GM19395 (cell line): ENCODE data around the gene ZNF107.

Source experiments
- ATAC-seq: cut with Tn5 transposase; IDR thresholded peaks from one replicate; pipeline ENCODE4 v1.9.1; 2021; ENCODE audit warnings: mild to moderate bottlenecking, moderate library complexity; ENCODE audit not compliant: unreplicated experiment

Gene ZNF107

GRCh38 chr7:64665980-64666662 lies at the start of gene ZNF107:
TSS of gene ZNF107 (plus strand) at chr7:64666133. CDS start at chr7:64666283, 150 bp downstream.
- ATAC-seq, result peak; percentile 98

DNA sequence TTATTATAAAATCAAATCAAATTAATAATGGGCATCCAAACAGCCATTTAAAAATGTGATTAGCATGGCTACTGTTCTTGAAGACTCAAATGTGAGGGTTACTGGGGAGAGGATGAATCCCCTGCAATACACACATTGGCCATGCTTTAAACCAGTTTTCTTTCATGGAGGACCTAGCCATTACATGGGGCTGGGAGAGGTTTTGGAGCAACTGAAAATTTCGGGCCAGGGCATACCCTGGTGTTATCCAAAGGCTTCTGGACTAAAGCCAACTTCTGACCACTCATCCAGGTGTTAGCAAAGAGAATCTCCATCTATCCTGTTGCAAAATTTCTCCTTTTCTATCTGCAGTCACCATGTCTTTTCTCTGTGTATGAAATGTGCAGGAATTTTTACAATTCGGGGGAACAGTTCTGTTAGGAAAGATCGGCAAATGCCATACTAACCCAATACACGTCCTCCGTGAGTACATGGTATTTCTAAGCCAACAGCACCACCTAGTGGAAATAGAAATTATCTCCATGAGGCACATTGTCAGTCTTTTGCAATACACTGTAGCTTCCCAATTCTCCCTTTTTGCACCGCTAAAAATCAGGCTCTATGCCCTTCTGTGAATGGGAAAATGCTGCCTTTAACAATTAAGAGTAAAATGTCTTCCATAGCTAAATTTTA lies 47.0 kb upstream of the ZNF107 start:
- no peak for ATAC-seq

DNA sequence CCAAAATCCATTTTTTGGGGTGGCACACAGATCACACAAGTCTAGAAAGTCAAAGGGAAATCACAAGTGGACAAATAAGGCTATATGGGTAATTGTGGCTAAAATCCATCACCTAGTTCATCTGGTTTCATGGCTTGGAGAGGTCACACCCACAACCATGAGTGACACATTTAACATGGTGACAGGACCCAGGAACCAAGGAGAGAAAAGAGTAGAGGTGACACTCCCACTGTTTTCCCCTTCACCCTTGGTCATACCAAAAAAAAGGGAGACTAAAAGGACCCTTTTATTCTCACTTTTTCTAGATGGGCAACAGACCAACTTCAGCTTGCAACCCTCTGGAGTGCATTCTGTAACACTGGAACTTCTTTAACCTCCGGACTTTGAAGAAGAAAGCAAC lies 46.2 kb upstream of the ZNF107 start:
- ATAC-seq, result no peak

GRCh38 chr7:64621656-64622055 lies 44.3 kb upstream of the ZNF107 start:
- ATAC-seq, result no peak

- ATAC-seq, result no peak
These were observed 40.5 kb upstream of the ZNF107 start for GRCh38 chr7:64625114-64626082.

DNA sequence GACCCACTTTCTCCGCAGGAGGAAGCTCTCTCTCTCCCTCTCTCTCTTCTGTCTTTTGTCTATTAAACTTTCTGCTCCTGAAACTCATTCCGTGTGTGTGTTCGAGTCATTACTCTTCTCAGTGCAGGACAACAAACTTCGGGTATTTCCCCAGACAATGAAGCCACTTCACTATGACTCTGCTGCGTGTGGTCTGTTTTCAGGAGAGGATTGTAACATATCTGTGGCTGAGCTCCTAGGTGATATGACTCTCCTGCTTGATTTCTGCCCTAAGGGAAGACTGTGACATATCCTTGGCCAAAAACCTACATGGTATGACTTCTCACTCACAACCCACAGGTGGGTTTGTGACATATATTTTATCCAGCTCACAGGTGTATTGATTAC lies 39.9 kb upstream of the ZNF107 start:
- ATAC-seq, result no peak

- no peak for ATAC-seq
These were observed 39.4 kb upstream of the ZNF107 start for GRCh38 chr7:64626557-64626956.

DNA sequence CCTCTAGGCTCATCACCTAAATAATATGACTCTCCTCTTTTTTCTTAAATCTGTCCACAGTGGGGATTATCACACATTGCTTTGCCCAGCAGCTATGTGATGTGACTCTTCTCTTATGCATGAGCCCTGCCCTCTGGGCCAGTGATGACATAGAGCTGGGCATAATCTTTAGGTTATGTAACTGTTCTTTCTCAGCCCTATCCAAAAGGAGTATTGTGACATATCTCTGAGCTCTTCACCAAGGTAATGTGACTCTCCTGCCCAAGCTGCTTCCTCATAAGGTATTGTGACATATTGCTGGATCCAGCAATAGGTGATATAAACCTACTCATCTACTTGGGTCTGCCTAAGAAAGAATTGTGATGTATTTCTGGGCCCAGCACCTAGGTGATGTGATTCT lies 37.7 kb upstream of the ZNF107 start:
- ATAC-seq, result no peak

DNA sequence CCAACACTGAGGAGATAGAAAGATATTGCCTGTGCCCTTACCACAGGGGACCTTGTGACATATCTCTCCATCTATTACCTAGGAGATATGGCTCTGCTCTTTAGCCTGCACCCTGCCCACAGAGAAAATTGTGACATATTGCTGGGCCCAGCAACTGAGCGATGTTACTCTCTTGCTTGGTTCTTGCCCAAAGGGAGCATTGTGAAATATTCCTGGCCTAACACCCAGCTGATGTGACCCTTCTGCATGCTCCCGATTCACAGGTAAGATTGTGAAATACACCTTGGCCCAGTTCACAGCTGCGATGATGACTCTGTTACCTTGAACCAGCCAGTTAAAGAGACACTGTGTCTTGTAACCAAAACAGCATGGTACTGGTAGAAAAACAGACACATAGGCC lies 37.2 kb upstream of the ZNF107 start:
- no peak for ATAC-seq

DNA sequence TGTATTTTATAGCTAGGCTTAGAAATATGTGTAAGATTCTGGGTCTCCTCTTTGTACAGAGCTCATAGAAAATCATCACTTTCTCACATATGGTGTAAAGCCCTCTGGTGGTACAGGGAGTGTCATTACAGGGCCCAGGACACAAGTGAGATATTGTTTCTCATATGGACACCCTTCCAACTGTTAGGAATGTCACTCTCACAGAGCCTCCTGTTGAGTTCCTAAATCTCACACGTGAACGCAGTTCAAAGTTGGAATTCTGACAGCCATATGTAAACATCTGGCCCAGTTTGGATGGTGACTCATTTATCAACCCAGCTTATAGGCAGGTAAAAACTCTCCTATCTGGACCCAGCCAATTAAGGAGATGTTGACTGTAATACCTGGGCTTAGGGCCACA lies 35.4 kb upstream of the ZNF107 start:
- ATAC-seq, result no peak

DNA sequence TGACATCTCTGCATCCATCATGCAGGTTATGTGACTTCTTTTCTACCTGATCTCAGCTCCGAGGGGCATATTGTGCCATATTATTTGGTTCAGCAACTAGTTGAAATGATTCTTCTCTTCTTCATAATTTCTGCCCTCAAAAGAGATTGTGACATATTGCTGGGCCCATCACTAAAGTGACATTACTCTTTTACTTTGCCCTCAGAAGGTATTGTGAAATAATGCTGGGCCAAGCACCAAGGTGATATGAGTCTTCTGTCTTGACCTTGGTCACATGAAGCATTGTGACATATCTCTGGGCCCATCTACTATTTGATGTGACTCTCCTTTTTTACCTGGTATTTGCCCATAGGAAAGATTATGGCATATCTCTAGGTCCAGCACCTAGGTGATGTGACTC lies 33.9 kb upstream of the ZNF107 start:
- no peak for ATAC-seq

DNA sequence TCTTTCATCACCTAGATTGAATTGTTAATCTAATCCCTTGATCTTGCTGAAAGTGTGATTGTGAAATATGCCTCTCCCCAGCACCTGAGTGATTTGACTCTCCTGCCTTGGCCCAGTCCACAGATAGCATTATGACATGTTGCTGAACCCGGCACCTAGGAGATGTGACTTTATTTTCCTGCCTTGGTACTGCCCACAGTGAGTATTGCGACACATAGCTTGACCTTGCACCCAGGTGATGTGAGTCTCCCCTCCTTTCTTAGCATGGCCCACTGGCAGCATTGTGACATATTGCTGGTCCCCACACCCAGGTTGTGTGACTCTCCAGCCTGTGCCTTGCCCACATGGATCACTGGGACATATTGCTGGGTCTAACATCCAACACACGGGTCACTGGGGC lies 32.5 kb upstream of the ZNF107 start:
- no peak for ATAC-seq

DNA sequence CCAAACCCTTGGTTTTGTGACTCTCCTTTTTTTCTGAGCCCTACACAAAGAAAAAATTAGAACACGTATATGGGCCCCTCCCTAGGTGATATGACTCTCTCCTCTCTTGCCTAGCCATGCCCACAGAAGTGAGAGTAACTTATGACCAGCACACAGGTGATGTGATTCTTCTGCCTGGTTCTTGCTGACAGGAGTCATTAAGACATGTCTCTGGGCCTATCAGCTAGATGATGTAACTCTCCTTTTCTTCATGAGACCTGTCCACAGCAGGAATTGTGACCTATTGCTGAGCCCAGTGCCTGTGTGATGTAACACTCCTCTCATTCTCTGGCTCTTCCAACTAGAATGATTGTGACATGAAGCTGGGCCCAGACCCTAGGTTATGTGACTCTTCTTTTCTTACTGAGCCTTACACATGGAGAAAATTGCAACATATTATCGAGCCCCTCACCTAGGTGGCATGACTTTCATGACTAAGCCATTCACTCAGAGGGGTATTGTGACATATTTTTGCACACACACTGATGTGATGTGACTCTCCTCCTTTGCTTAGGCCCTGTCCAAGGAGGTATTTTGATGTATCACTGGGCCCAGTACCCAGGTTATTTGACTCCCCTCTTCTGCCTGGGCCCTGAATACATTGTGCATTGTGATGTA lies 31.4 kb upstream of the ZNF107 start:
- no peak for ATAC-seq

GRCh38 chr7:64636386-64636785 lies 29.5 kb upstream of the ZNF107 start:
- no peak for ATAC-seq

GRCh38 chr7:64637521-64638445 lies 28.1 kb upstream of the ZNF107 start:
- no peak for ATAC-seq

GRCh38 chr7:64638822-64639221 lies 27.1 kb upstream of the ZNF107 start:
- no peak for ATAC-seq

DNA sequence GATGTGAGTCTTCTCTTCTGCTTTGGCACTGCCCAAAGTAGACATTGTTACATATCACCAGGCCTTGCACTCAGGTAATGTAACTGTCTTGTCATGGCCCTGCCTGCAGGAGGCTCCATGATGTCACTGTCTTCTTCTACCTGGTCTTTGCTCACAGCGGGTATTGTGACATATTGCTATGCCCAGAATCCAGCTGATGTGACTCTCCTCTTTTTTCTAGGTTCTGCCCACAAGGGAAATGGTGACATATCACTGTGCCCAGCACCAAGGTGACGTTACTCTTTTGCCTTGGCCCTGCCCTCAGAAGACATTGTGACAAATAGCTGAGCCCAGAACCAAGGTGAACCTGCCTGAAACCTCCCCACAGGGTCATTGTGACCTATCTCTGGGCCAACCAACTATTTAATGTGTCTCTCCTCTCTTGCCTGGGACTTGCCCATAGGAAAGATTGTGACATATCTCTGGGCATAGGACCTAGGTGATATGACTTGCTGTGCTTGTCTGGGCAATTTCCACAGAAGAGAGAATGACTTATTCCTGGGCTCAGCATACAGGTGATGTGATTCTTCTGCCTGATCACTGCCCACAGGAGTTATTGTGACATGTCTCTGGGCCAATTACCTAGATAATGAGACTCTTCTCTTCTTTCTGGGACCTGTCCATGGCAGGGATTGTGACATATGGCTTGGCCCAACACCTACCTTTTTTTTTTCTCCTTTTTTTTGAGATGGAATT lies 26.5 kb upstream of the ZNF107 start:
- no peak for ATAC-seq

GRCh38 chr7:64640504-64640903 lies 25.4 kb upstream of the ZNF107 start:
- no peak for ATAC-seq

GRCh38 chr7:64642046-64642445 lies 23.9 kb upstream of the ZNF107 start:
- ATAC-seq, result no peak
